ENCODE data around the gene FKBP9. TPM values are rescaled to one million over a fixed set of nuclear protein-coding genes. Genes with fewer than 3 reads are reported as not detected.

Gene FKBP9
- total RNA-seq, 1 donor from 2014 or later = 157 TPM

DNA sequence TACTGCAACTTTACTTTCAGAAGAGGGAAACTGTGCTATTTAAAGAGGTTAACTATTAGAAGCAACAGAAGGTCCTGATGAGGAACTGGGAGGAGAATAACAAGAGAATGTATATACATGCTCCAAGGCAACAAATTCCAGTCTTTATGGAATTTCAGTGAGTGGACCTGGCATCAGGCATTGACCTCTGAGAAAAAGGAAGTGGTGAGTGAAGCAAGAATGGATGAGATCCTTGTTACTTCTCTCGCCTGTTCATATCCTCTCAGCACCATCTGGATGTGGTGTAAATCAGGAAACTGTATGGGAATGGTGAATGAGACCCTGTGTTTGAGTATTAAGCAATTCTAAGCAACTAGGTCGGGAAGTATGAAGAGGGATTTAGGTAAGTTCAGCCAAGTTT lies 35.3 kb upstream of the FKBP9 start:
- H3K27ac Mint-ChIP-seq (ENCODE audit: unreplicated experiment) = no peak overlapping the region
- peaks cover 7% of the 10 kb centered on the region for H3K36me3 Mint-ChIP-seq (ENCODE audit: low read depth, unreplicated experiment)
- H3K9me3 ChIP-seq (ENCODE audit: insufficient read depth, low read depth, low read length) = no peaks in the 10 kb centered on the region
- H3K79me2 ChIP-seq (ENCODE audit: insufficient read depth, low read length) = no peaks in the 10 kb centered on the region
- H3K9me3 Mint-ChIP-seq (ENCODE audit: unreplicated experiment) = no peaks in the 10 kb centered on the region
- H3K4me2 ChIP-seq (ENCODE audit: low read length) = no peak overlapping the region
- no peaks in the 10 kb centered on the region for H3K27me3 Mint-ChIP-seq (ENCODE audit: low read depth, unreplicated experiment)
- H3K4me3 Mint-ChIP-seq (ENCODE audit: unreplicated experiment) = no peak overlapping the region
- H3K27me3 ChIP-seq (ENCODE audit: insufficient read depth, low read length) = no peaks in the 10 kb centered on the region
- DNase-seq (ENCODE audit: low read depth) = peak; percentile 49
- H3K27ac ChIP-seq (ENCODE audit: low read depth, low read length) = no peak overlapping the region
- no peak overlapping the region for H3K4me3 ChIP-seq (ENCODE audit: insufficient read depth, low read depth, low read length)
- H3K4me1 ChIP-seq (ENCODE audit: insufficient read depth, low read length) = no peaks in the 10 kb centered on the region
- H4K20me1 ChIP-seq (ENCODE audit: insufficient read depth, low read length) = no peaks in the 10 kb centered on the region
- TF ChIP-seq, protein P1, sequence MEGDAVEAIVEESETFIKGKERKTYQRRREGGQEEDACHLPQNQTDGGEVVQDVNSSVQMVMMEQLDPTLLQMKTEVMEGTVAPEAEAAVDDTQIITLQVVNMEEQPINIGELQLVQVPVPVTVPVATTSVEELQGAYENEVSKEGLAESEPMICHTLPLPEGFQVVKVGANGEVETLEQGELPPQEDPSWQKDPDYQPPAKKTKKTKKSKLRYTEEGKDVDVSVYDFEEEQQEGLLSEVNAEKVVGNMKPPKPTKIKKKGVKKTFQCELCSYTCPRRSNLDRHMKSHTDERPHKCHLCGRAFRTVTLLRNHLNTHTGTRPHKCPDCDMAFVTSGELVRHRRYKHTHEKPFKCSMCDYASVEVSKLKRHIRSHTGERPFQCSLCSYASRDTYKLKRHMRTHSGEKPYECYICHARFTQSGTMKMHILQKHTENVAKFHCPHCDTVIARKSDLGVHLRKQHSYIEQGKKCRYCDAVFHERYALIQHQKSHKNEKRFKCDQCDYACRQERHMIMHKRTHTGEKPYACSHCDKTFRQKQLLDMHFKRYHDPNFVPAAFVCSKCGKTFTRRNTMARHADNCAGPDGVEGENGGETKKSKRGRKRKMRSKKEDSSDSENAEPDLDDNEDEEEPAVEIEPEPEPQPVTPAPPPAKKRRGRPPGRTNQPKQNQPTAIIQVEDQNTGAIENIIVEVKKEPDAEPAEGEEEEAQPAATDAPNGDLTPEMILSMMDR (IDR thresholded peaks at IDR 0.05; ENCODE audit: insufficient read depth, low read depth, low read length) = no peak
- no peak for TF ChIP-seq EZH2 (IDR thresholded peaks at IDR 0.05; ENCODE audit: insufficient read depth, low read length)
- H3K4me1 Mint-ChIP-seq (ENCODE audit: low read depth, unreplicated experiment) = peaks cover 6% of the 10 kb centered on the region
- H2AFZ ChIP-seq (ENCODE audit: low read depth, low read length) = no peak overlapping the region
- peaks cover 7% of the 10 kb centered on the region for H3K36me3 ChIP-seq (ENCODE audit: insufficient read depth, low read length)
- peak; percentile 52 for FAIRE-seq
- no peak overlapping the region for H3K9ac ChIP-seq (ENCODE audit: low read length)

DNA sequence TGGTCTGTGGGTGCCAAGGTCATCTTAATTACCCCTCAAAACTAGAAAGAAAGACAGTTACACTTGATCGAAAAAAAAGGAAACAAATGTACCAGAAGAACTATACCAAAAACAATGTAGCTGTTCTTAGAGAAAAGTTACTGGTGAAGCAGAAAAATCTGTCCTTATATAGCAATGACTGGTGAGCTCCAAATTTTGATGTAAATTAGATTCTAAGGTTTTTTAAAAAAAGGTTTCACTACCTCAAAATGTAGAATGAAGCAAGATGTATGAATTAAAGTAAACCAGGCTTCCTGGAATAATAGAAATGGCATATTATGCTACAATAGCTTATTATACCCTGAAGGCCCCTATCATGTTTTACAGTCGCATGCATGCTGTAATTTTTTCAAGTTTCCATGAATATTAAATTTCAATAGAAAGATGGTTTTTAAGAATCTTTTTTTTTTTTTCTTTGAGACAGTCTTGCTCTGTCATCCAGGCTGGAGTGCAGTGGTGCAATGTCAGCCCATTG lies 28.4 kb upstream of the FKBP9 start:
- Histone ChIP-seq H2AFZ (ENCODE audit: low read depth, low read length) (no peak overlapping the region), H4K20me1 (ENCODE audit: insufficient read depth, low read length) (peaks cover 8% of the 10 kb centered on the region), H3K27ac (ENCODE audit: low read depth, low read length) (no peak overlapping the region), H3K79me2 (ENCODE audit: insufficient read depth, low read length) (peaks cover 7% of the 10 kb centered on the region), H3K36me3 (ENCODE audit: insufficient read depth, low read length) (peaks cover 14% of the 10 kb centered on the region), H3K4me2 (ENCODE audit: low read length) (no peak overlapping the region), H3K9me3 (ENCODE audit: insufficient read depth, low read depth, low read length) (no peaks in the 10 kb centered on the region), H3K27me3 (ENCODE audit: insufficient read depth, low read length) (no peaks in the 10 kb centered on the region), H3K4me1 (ENCODE audit: insufficient read depth, low read length) (no peaks in the 10 kb centered on the region), H3K9ac (ENCODE audit: low read length) (no peak overlapping the region), H3K4me3 (ENCODE audit: insufficient read depth, low read depth, low read length) (no peak overlapping the region)
- Mint-ChIP-seq H3K27ac (ENCODE audit: unreplicated experiment) (no peak overlapping the region), H3K9me3 (ENCODE audit: unreplicated experiment) (no peaks in the 10 kb centered on the region), H3K36me3 (ENCODE audit: low read depth, unreplicated experiment) (peaks cover 28% of the 10 kb centered on the region), H3K4me1 (ENCODE audit: low read depth, unreplicated experiment) (no peaks in the 10 kb centered on the region), H3K27me3 (ENCODE audit: low read depth, unreplicated experiment) (no peaks in the 10 kb centered on the region), H3K4me3 (ENCODE audit: unreplicated experiment) (no peak overlapping the region)
- no peak for FAIRE-seq
- TF ChIP-seq, protein P1 (IDR thresholded peaks at IDR 0.05; ENCODE audit: insufficient read depth, low read depth, low read length) = no peak
- no peak for TF ChIP-seq EZH2 (IDR thresholded peaks at IDR 0.05; ENCODE audit: insufficient read depth, low read length)
- DNase-seq (ENCODE audit: low read depth) = no peak

DNA sequence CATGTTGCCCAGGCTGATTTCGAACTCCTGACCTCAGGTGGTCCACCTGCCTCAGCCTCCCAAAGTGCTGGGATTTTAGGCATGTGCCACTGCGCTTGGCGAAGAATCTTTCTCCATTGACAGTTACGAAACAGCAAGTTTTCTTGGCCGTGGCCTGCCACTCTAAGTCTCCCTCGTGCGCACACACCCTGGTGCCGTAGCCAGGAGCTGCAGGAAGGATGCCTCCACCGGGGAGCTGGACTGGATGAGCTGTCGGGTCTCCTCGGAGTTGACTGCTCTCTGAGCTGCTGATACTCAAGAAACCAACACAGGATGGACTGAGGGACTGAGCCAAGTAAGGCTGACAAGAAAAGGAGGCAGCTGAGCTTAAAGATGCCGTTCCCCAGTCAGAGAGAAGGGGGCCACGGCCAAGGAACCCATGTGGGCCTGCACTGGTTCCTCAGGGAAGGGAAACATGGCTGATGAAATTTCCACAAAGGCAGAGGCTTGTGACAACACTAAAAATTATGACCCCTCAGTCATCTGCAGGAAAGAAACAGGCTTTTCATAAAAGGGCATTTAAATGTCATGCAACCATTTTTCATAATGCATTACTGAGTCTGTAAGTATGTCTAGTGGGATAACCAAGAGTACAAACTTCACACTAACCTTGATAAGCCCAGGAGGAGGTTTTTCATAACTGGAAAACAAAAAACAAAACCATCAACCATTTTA lies 27.7 kb upstream of the FKBP9 start:
- Histone ChIP-seq H3K36me3 (ENCODE audit: insufficient read depth, low read length) (peaks cover 14% of the 10 kb centered on the region), H3K4me3 (ENCODE audit: insufficient read depth, low read depth, low read length) (no peak overlapping the region), H3K27me3 (ENCODE audit: insufficient read depth, low read length) (no peaks in the 10 kb centered on the region), H3K9me3 (ENCODE audit: insufficient read depth, low read depth, low read length) (no peaks in the 10 kb centered on the region), H3K4me1 (ENCODE audit: insufficient read depth, low read length) (no peaks in the 10 kb centered on the region), H3K9ac (ENCODE audit: low read length) (no peak overlapping the region), H3K4me2 (ENCODE audit: low read length) (no peak overlapping the region), H2AFZ (ENCODE audit: low read depth, low read length) (no peak overlapping the region), H3K27ac (ENCODE audit: low read depth, low read length) (no peak overlapping the region), H3K79me2 (ENCODE audit: insufficient read depth, low read length) (peaks cover 7% of the 10 kb centered on the region), H4K20me1 (ENCODE audit: insufficient read depth, low read length) (peaks cover 8% of the 10 kb centered on the region)
- DNase-seq (ENCODE audit: low read depth) (no peak), FAIRE-seq (no peak)
- H3K27me3 Mint-ChIP-seq (ENCODE audit: low read depth, unreplicated experiment) = no peaks in the 10 kb centered on the region
- TF ChIP-seq EZH2 (IDR thresholded peaks at IDR 0.05; ENCODE audit: insufficient read depth, low read length) = no peak
- TF ChIP-seq, protein P1 (IDR thresholded peaks at IDR 0.05; ENCODE audit: insufficient read depth, low read depth, low read length) = no peak
- H3K4me1 Mint-ChIP-seq (ENCODE audit: low read depth, unreplicated experiment) = no peaks in the 10 kb centered on the region
- no peak overlapping the region for H3K4me3 Mint-ChIP-seq (ENCODE audit: unreplicated experiment)
- no peaks in the 10 kb centered on the region for H3K9me3 Mint-ChIP-seq (ENCODE audit: unreplicated experiment)
- H3K36me3 Mint-ChIP-seq (ENCODE audit: low read depth, unreplicated experiment) = peaks cover 29% of the 10 kb centered on the region
- H3K27ac Mint-ChIP-seq (ENCODE audit: unreplicated experiment) = no peak overlapping the region

Data from astrocyte (in vitro differentiated cells and primary cell).